ENCODE data around the gene VTA1.
"Not testable (repeated sequence)": the region's sequence is repeated elsewhere in the genome, so short reads cannot be mapped to it uniquely, and the experiment has no call there.

VTA1 gene

DNA sequence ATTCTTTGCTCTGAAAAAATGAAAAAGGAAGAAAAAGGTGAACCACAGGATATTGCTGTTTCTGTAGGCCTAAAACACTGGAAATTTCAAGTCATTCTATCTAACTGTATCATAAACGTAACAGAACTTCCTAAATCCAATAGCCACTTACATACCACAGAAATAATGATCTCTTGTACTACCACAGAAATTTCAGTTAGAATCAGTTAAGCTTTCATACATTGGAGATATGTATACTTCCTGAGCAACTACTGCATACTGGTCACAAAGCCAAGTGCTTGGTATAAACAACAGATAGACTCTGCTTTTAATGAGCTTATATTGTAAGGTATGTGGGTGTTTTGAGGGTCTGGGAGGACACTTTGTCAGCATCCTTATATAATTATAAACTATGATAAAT, 38.6 kb downstream of the VTA1 start:
- TF ChIP-seq HDGF (IDR thresholded peaks at IDR 0.05; ENCODE audit: borderline replicate concordance) (no peak), LEF1 (IDR thresholded peaks at IDR 0.05; ENCODE audit: borderline replicate concordance) (no peak), BHLHE40 (IDR thresholded peaks at IDR 0.05; ENCODE audit: borderline replicate concordance) (no peak), L3MBTL2 (conservative IDR thresholded peaks at IDR 0.05) (no peak), SP1 (IDR thresholded peaks at IDR 0.05) (no peak), ARNT (IDR thresholded peaks at IDR 0.05) (no peak), NFRKB (IDR thresholded peaks at IDR 0.05) (no peak), FOXK2 (IDR thresholded peaks at IDR 0.05) (no peak), SUZ12 (IDR thresholded peaks at IDR 0.05) (no peak), FOXA1 (IDR thresholded peaks at IDR 0.05) (no peak), ZNF384 (IDR thresholded peaks at IDR 0.05) (no peak), CTBP1 (IDR thresholded peaks at IDR 0.05; ENCODE audit: borderline replicate concordance) (no peak), FOXM1 (IDR thresholded peaks at IDR 0.05; ENCODE audit: borderline replicate concordance) (no peak), TARDBP (IDR thresholded peaks at IDR 0.05) (no peak), ELF4 (IDR thresholded peaks at IDR 0.05) (no peak)
- TF ChIP-seq, protein P1, sequence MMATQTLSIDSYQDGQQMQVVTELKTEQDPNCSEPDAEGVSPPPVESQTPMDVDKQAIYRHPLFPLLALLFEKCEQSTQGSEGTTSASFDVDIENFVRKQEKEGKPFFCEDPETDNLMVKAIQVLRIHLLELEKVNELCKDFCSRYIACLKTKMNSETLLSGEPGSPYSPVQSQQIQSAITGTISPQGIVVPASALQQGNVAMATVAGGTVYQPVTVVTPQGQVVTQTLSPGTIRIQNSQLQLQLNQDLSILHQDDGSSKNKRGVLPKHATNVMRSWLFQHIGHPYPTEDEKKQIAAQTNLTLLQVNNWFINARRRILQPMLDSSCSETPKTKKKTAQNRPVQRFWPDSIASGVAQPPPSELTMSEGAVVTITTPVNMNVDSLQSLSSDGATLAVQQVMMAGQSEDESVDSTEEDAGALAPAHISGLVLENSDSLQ (IDR thresholded peaks at IDR 0.05), result no peak
- POLR2A ChIA-PET, result no interaction called here
- CTCF ChIA-PET, result interaction anchor here (0.6 to 1.3 kb wide), 2 partner anchors 22 to 1754 kb away, joined by 3 read pairs; no protein-coding TSS in a partner anchor
- no peak for DNase-seq (ENCODE audit: extremely low spot score)

DNA sequence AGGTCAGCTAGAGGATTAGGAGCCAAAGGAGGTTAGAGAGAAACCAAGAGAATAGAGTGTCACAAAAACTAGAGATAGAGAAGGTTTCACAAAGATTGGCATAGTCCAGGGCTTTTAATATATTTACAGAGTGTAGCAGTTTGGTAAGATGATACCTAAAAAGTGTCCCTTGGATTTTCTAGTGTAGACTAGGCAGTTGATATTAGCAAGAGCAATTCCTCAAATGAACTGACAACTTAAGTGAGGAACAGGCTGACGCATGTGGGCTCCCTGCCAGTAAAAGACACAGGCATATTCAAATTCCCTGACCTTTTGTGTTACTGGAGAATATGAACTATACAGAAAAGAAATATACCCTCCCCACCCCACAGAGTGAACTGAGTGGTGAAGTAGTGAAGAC, 40.1 kb downstream of the VTA1 start:
- peak; percentile 60 for DNase-seq (ENCODE audit: extremely low spot score)
- TF ChIP-seq, protein P1 (IDR thresholded peaks at IDR 0.05), result peak; percentile 94
- no peak for TF ChIP-seq ZNF384 (IDR thresholded peaks at IDR 0.05)
- POLR2A ChIA-PET, result no interaction called here
- CTCF ChIA-PET, result interaction anchor here (0.8 to 1.2 kb wide), 2 partner anchors 9 to 142 kb away, joined by 3 read pairs; no protein-coding TSS in a partner anchor

GRCh38 chr6:142188341-142188740, 41.3 kb downstream of the VTA1 start:
- CTCF ChIA-PET, result interaction anchor here (1.1 to 1.9 kb wide), 2 partner anchors 19 to 286 kb away, joined by 3 to 5 read pairs; no protein-coding TSS in a partner anchor
- peak; percentile 26 for DNase-seq (ENCODE audit: extremely low spot score)
- POLR2A ChIA-PET, result not testable (repeated sequence)

GRCh38 chr6:142189057-142189456, 42.0 kb downstream of the VTA1 start:
- ChIA-PET CTCF (interaction anchor here (1.1 to 1.9 kb wide), 2 partner anchors 18 to 286 kb away, joined by 3 to 5 read pairs; no protein-coding TSS in a partner anchor), POLR2A (no interaction called here)
- TF ChIP-seq HDGF (IDR thresholded peaks at IDR 0.05; ENCODE audit: borderline replicate concordance) (no peak), FOXK2 (IDR thresholded peaks at IDR 0.05) (no peak), SP1 (IDR thresholded peaks at IDR 0.05) (no peak), SUZ12 (IDR thresholded peaks at IDR 0.05) (no peak), LEF1 (IDR thresholded peaks at IDR 0.05; ENCODE audit: borderline replicate concordance) (no peak), TARDBP (IDR thresholded peaks at IDR 0.05) (no peak), ELF4 (IDR thresholded peaks at IDR 0.05) (no peak), ZNF384 (IDR thresholded peaks at IDR 0.05) (no peak), ARNT (IDR thresholded peaks at IDR 0.05) (no peak), CTBP1 (IDR thresholded peaks at IDR 0.05; ENCODE audit: borderline replicate concordance) (no peak), FOXA1 (IDR thresholded peaks at IDR 0.05) (no peak), BHLHE40 (IDR thresholded peaks at IDR 0.05; ENCODE audit: borderline replicate concordance) (no peak), FOXM1 (IDR thresholded peaks at IDR 0.05; ENCODE audit: borderline replicate concordance) (no peak), L3MBTL2 (conservative IDR thresholded peaks at IDR 0.05) (no peak), NFRKB (IDR thresholded peaks at IDR 0.05) (no peak)
- TF ChIP-seq, protein P1 (IDR thresholded peaks at IDR 0.05), result no peak
- no peak for DNase-seq (ENCODE audit: extremely low spot score)

- ChIA-PET CTCF (no interaction called here), POLR2A (no interaction called here)
- TF ChIP-seq L3MBTL2 (conservative IDR thresholded peaks at IDR 0.05), result no peak
- DNase-seq (ENCODE audit: extremely low spot score), result no peak
These were observed 45.3 kb downstream of the VTA1 start for GRCh38 chr6:142192343-142192742.

DNA sequence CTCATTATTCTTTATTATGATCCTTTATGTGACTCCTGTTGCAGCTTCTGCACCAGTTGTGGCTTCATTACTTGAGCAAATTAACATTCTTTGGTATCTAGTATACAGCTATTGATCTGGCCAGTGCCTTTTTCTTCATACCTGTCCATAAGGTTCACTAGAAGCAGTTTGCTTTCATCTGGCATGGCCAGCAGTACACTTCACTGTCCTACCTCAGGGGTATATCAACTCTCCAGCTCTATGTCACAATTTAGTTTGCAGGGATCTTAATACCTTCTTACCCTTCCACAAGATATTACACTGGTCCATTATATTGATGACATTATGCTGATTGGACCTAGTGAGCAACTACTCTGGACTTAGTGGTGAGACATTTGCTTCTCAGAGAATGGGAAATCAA, 46.6 kb downstream of the VTA1 start:
- ChIA-PET CTCF (no interaction called here), POLR2A (no interaction called here)
- DNase-seq (ENCODE audit: extremely low spot score), result no peak
- TF ChIP-seq ELF4 (IDR thresholded peaks at IDR 0.05) (no peak), NFRKB (IDR thresholded peaks at IDR 0.05) (no peak), SP1 (IDR thresholded peaks at IDR 0.05) (no peak), ZNF384 (IDR thresholded peaks at IDR 0.05) (no peak), FOXK2 (IDR thresholded peaks at IDR 0.05) (no peak), BHLHE40 (IDR thresholded peaks at IDR 0.05; ENCODE audit: borderline replicate concordance) (no peak), SUZ12 (IDR thresholded peaks at IDR 0.05) (no peak), CTBP1 (IDR thresholded peaks at IDR 0.05; ENCODE audit: borderline replicate concordance) (no peak), HDGF (IDR thresholded peaks at IDR 0.05; ENCODE audit: borderline replicate concordance) (no peak), ARNT (IDR thresholded peaks at IDR 0.05) (no peak), FOXA1 (IDR thresholded peaks at IDR 0.05) (no peak), LEF1 (IDR thresholded peaks at IDR 0.05; ENCODE audit: borderline replicate concordance) (no peak), FOXM1 (IDR thresholded peaks at IDR 0.05; ENCODE audit: borderline replicate concordance) (no peak)
- TF ChIP-seq, protein P1 (IDR thresholded peaks at IDR 0.05), result no peak

Measured in HEK293T (cell line).